Amygdala (tissue), 56 donors: Measurements from ENCODE around the gene ROCK1.

ENCODE experiments used
- DNase-seq, 56 donors: peaks; one replicate each; lab custom pipeline; 2025; lab: John Stamatoyannopoulos, UW

The ROCK1 gene

GRCh38 chr18:21109936-21110712 lies 1.5 kb downstream of the ROCK1 start:
- DNase-seq = no peak

GRCh38 chr18:21105936-21106335 lies 5.7 kb downstream of the ROCK1 start:
- DNase-seq = no peak

- no peak for DNase-seq
These were observed 10.4 kb downstream of the ROCK1 start for GRCh38 chr18:21101172-21101571.

GRCh38 chr18:21100678-21101077 lies 10.9 kb downstream of the ROCK1 start:
- DNase-seq = no peak

- no peak for DNase-seq
These were observed 11.5 kb downstream of the ROCK1 start for GRCh38 chr18:21100146-21100545.

- no peak for DNase-seq
These were observed 12.2 kb downstream of the ROCK1 start for GRCh38 chr18:21099442-21099841.

GRCh38 chr18:21096760-21097159 lies 14.9 kb downstream of the ROCK1 start:
- no peak for DNase-seq

GRCh38 chr18:21093133-21093532 lies 18.5 kb downstream of the ROCK1 start:
- no peak for DNase-seq

GRCh38 chr18:21090680-21091079 lies 20.9 kb downstream of the ROCK1 start:
- no peak for DNase-seq

- DNase-seq = no peak
These were observed 25.9 kb downstream of the ROCK1 start for GRCh38 chr18:21085579-21086166.

- no peak for DNase-seq
These were observed 27.0 kb downstream of the ROCK1 start for GRCh38 chr18:21084511-21085078.

- DNase-seq = no peak
These were observed 28.6 kb downstream of the ROCK1 start for GRCh38 chr18:21083017-21083416.

- DNase-seq = no peak
These were observed 30.2 kb downstream of the ROCK1 start for GRCh38 chr18:21081426-21081825.

GRCh38 chr18:21080576-21080975 lies 31.0 kb downstream of the ROCK1 start:
- DNase-seq = no peak

GRCh38 chr18:21074336-21075323 lies 37.0 kb downstream of the ROCK1 start:
- DNase-seq = no peak

GRCh38 chr18:21073180-21073579 lies 38.4 kb downstream of the ROCK1 start:
- no peak for DNase-seq

- DNase-seq = no peak
These were observed 40.5 kb downstream of the ROCK1 start for GRCh38 chr18:21071071-21071470.

GRCh38 chr18:21069468-21069867 lies 42.1 kb downstream of the ROCK1 start:
- no peak for DNase-seq

GRCh38 chr18:21064347-21064746 lies 47.3 kb downstream of the ROCK1 start:
- no peak for DNase-seq

- DNase-seq = no peak
These were observed 48.6 kb downstream of the ROCK1 start for GRCh38 chr18:21063011-21063410.

GRCh38 chr18:21057112-21057511 lies 54.5 kb downstream of the ROCK1 start:
- no peak for DNase-seq
